HG03520 (cell line): ENCODE data around the gene TRPM7.
A peak's percentile ranks its signal among the peaks of the same experiment; 100 is the strongest.
"Not testable (repeated sequence)": the region's sequence is repeated elsewhere in the genome, so short reads cannot be mapped to it uniquely, and the experiment has no call there.

Source experiments
- ATAC-seq: cut with Tn5 transposase; IDR thresholded peaks from one replicate; pipeline ENCODE4 v1.9.1; 2021; ENCODE audit warnings: mild to moderate bottlenecking, moderate library complexity; ENCODE audit not compliant: unreplicated experiment

Gene TRPM7, protein sequence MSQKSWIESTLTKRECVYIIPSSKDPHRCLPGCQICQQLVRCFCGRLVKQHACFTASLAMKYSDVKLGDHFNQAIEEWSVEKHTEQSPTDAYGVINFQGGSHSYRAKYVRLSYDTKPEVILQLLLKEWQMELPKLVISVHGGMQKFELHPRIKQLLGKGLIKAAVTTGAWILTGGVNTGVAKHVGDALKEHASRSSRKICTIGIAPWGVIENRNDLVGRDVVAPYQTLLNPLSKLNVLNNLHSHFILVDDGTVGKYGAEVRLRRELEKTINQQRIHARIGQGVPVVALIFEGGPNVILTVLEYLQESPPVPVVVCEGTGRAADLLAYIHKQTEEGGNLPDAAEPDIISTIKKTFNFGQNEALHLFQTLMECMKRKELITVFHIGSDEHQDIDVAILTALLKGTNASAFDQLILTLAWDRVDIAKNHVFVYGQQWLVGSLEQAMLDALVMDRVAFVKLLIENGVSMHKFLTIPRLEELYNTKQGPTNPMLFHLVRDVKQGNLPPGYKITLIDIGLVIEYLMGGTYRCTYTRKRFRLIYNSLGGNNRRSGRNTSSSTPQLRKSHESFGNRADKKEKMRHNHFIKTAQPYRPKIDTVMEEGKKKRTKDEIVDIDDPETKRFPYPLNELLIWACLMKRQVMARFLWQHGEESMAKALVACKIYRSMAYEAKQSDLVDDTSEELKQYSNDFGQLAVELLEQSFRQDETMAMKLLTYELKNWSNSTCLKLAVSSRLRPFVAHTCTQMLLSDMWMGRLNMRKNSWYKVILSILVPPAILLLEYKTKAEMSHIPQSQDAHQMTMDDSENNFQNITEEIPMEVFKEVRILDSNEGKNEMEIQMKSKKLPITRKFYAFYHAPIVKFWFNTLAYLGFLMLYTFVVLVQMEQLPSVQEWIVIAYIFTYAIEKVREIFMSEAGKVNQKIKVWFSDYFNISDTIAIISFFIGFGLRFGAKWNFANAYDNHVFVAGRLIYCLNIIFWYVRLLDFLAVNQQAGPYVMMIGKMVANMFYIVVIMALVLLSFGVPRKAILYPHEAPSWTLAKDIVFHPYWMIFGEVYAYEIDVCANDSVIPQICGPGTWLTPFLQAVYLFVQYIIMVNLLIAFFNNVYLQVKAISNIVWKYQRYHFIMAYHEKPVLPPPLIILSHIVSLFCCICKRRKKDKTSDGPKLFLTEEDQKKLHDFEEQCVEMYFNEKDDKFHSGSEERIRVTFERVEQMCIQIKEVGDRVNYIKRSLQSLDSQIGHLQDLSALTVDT (N-terminal part only)

GRCh38 chr15:50686469-50687301, at the start of gene TRPM7:
Gene TRPM7 (minus strand): TSS chr15:50686797. CDS start chr15:50686533, 264 bp downstream.
- ATAC-seq, result peak; percentile 73

- ATAC-seq, result no peak
Observed at GRCh38 chr15:50735156-50735555, 48.6 kb upstream of the TRPM7 start.

DNA sequence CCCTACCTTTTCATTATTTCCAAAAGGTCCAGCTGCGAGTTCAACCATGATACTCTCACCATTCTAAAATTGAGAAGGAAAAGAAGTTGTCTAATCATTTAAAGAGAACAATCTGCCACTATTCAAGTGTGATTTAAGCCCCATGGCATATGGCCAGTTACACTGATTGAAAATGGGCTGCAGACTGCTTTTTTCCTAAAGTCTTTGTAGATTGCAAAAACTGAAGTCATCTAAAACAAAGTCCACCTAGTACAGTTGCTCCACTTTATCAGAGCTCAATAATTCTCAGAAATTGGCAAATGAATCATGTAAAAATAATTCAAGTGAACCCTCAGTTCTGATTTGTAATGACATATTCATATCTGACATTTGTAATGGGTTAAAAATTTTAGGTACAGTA, 39.7 kb upstream of the TRPM7 start:
- ATAC-seq, result no peak

DNA sequence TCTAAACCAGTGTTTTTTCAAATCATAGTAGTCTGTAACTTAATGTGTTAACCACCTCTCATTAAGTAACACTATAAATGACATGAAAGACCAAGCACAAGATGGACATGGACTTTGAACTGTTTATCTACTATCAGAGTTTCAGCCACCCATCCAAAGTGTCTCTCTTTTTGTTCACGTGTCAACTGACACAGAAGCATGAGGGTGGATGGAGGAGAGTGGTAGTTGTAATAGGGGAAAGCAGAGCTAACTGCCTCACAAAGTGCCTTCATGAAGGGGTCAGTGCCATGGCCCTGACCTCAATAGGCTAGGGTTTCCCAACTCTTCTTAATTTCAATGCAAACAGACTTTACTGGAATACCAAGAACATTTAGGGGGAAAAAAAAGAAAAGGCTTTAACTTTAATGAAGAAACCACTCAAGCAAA, 32.1 kb upstream of the TRPM7 start:
- ATAC-seq, result no peak

GRCh38 chr15:50712018-50712417, 25.4 kb upstream of the TRPM7 start:
- ATAC-seq, result no peak

DNA sequence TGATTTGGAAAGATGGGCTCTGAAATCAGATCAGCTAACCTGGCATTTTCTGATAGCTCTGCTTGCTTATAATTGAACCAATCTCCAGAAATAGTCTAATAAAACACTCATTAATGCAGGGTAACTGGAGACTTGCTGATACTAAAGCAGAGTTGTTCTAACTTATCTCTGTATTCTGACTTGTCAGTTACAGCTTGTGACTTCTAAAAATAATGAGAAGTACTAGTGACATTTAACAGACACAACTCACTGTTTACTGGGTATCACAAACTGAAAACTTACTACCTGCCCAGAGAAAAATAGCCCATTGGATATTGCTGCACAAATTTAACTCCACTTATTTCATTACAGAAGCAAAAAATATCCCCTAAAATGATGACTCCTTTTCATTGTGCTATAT, 24.0 kb upstream of the TRPM7 start:
- ATAC-seq, result no peak

DNA sequence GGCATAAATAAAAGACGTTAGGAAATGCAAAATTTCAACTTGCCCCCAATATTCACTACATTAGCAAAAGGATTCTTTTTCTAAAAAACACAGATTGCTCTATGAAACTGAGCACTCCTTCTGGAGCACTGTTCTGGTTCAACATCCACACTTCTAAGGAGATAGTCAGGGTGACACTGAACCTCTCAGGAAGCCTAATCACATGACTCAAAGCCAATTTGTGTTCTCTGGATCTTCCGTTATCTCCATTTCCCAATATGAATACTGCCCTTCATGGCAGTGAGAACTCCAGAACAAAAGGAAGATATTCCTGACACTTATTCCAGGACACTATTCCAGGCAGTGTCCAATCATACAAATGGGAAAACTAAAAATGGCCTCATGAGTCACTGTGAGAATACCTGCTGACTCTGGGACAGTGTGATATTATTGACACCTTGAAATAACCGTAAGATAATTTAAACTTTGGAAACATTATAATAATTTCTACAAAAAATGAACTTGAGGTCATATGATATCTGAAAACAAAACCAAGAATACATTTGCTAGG, 21.4 kb upstream of the TRPM7 start:
- ATAC-seq, result no peak

- no peak for ATAC-seq
Observed at GRCh38 chr15:50702762-50703334, 16.3 kb upstream of the TRPM7 start.

- ATAC-seq, result no peak
Observed at GRCh38 chr15:50698101-50698500, 11.5 kb upstream of the TRPM7 start.

DNA sequence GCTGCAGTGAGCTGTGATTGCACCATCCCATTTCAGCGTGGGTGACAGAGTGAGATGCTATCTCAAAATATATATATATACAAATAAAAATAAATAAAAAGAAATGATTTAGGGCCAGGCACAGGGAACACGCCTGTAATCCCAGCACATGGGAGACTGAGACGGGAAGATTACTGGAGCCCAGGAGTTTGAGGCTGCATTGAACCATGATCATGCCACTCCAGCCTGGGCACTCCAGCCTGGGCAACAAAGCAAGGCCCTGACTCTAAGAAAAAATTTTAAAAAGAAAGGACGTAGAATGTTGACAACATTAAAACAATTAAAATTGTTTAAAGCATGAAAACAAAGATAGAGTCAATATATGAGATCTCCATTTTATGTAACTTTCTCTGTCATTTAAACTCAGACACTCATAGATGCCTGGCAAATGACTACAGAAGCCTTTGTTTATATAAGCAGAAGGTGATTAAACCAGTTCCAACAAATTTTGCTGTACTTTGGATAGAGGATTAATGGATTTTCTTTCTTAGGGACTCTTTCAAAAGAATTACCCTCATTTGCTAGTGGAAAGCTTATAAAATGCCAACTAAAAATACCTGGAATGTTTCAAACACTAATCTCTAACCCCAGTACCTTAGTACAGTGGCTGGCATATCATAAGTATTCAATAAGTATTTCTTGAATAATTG, 10.7 kb upstream of the TRPM7 start:
- ATAC-seq, result no peak

DNA sequence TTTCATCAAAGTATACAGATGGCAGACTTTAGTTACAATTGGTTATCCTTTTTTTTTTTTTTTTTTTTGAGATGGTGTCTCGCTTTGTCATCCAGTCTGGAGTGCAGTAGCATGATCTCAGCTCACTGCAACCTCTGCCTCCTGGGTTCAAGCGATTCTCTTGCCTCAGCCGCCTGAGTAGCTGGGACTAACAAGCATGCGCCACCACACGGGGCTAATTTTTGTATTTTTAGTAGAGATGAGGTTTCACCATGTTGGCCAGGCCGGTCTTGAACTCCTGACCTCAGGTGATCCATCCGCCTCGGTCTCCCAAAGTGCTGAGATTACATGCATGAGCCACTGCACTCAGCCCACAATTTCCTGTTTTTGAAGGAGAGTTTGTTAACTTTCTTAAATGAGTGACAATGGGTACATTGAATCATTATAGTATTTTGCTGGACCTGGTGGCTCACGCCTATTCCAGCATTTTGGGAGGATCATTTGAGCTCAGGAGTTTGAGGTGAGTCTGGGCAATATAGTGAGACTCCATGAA, 8.1 kb upstream of the TRPM7 start:
- not testable (repeated sequence) for ATAC-seq

- no peak for ATAC-seq
Observed at GRCh38 chr15:50687302-50687902, 805 bp upstream of the TRPM7 start.

GRCh38 chr15:50685976-50686468, 575 bp downstream of the TRPM7 start:
- ATAC-seq, result peak; percentile 45

DNA sequence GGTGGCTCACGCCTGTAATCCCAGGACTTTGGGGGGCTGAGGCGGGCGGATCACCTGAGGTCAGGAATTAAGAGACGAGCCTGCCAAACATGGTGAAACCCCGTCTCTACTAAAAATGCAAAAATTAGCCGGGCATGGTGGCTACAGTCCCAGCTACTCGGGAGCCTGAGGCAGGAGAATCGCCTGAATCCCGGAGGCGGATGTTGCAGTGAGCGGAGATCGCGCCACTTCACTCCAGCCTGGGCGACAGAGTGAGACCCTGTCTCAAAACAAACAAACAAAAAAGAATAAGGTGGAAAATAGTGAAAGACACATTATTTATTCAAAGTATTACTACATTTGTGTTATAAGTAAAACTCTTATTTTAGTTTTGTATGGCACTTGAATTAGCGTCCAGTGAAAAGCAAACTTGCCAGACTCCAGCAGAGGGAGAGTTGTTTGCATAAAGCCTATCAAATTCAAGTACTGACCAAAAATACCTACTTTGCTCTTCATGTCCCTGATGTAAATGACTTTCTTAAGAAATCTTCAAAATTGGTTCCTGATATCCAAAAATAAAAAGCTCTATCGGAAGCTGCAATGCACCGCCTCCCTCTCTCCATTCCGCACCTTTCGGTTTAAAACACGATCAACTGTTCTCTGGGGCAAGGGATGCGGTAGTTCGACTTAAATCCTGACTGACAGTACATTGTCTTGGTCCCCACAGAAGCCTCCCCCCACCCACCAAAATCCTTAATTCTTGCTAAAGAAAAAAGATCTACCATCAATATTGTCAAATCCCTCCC, 1.2 kb downstream of the TRPM7 start:
- no peak for ATAC-seq

DNA sequence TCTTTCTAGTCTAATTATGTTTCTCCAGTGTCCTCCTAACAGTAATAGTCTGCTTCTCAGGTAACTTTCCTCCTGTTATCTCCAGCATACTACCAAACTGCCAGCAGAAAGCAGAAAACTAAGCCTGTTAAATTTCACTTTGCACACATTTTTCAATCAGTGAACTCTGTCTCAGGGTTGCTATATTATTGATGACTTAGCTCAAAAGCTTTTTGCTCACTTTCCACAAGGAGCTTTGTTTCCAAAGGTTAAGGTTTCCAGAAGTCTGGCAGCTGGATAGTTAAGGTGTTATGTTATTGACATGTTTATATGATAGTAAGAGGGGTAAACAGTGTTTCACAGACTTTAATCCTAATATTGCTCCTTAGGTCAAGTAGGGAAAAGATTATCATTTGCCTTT, 5.1 kb downstream of the TRPM7 start:
- no peak for ATAC-seq

DNA sequence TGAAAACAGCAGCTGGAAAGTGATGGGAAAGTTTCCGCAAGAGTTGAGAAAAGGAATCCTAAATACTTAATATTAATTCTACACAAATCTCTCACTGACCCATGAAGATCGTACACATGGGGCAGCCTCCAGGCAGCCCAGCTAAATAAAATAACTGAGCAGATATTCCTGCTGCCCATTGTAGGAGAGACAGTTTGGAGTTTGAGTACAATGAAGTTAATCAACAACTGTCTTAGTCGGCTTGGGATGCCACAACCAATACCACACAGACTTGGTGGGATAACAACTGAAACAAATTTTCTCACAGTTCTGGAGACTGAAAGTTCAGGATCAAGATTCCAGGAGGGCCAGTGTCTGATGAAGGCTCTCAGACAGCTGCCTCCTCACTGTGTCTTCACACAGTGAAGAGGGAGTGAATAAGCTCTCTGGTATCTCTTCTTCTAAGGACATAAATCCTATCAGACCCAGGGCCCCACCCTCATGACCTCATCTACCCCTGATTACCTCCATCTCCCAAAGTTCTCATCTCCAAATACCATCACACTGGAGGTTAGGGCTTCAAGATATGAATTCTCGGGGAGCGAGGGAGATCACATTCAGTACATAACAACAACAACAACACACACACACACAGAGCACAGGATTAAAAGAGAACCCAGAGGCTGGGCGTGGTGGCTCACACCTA, 9.7 kb downstream of the TRPM7 start:
- no peak for ATAC-seq
